KMS-11 (cell line): ENCODE results near the gene DDX28.
"Not testable (repeated sequence)": the region's sequence is repeated elsewhere in the genome, so short reads cannot be mapped to it uniquely, and the experiment has no call there.

Experiments used
- H2AFZ ChIP-seq: fragments of 200-600 bp; sonication (generic); 2 replicates; pipeline ENCODE4 v1.6.1; 2016; ENCODE audit warnings: antibody characterized with exemption, mixed run types, low read depth
- H3K27ac ChIP-seq: fragments of 200-600 bp; sonication (generic); 2 replicates; pipeline ENCODE4 v1.6.1; 2016; ENCODE audit warnings: mild to moderate bottlenecking, mixed run types
- H3K27me3 ChIP-seq: fragments of 200-600 bp; sonication (generic); 2 replicates; pipeline ENCODE4 v1.6.1; 2017; ENCODE audit warnings: mild to moderate bottlenecking, low read depth, mixed run types, moderate library complexity; ENCODE audit not compliant: insufficient read depth
- H3K36me3 ChIP-seq: fragments of 200-600 bp; sonication (generic); 2 replicates; pipeline ENCODE4 v1.6.1; 2017; ENCODE audit warnings: mild to moderate bottlenecking, mixed run types; ENCODE audit not compliant: insufficient read depth
- H3K4me1 ChIP-seq: fragments of 200-600 bp; sonication (generic); 2 replicates; pipeline ENCODE4 v1.6.1; 2016; ENCODE audit warnings: mild to moderate bottlenecking, low read depth, mixed run types; ENCODE audit not compliant: poor library complexity, severe bottlenecking
- H3K4me2 ChIP-seq: fragments of 200-600 bp; sonication (generic); 2 replicates; pipeline ENCODE4 v1.7.0; 2016; ENCODE audit warnings: mild to moderate bottlenecking, mixed run types
- H3K4me3 ChIP-seq: fragments of 200-600 bp; sonication (generic); IDR thresholded peaks from 2 replicates; pipeline ENCODE4 v1.6.1; 2017; ENCODE audit warnings: low read depth, low read length, mixed read lengths; ENCODE audit not compliant: insufficient read depth
- H3K79me2 ChIP-seq: fragments of 200-600 bp; sonication (generic); 2 replicates; pipeline ENCODE4 v1.6.1; 2016; ENCODE audit warnings: low read depth, mixed run types; ENCODE audit not compliant: insufficient read depth
- H3K9ac ChIP-seq: fragments of 200-600 bp; sonication (generic); 2 replicates; pipeline ENCODE4 v1.6.1; 2016; ENCODE audit warnings: mild to moderate bottlenecking, mixed run types
- H4K20me1 ChIP-seq: fragments of 200-600 bp; sonication (generic); 2 replicates; pipeline ENCODE4 v1.6.1; 2016; ENCODE audit warnings: mild to moderate bottlenecking, mixed run types; ENCODE audit not compliant: insufficient read depth
- TF ChIP-seq, protein P1 (sequence below): fragments of 200-600 bp; sonication (generic); conservative IDR thresholded peaks from 2 replicates; pipeline ENCODE4 v1.6.1; 2017; ENCODE audit warnings: low read depth, mild to moderate bottlenecking, antibody characterized with exemption, low read length, moderate library complexity, mixed read lengths

Gene DDX28

DNA sequence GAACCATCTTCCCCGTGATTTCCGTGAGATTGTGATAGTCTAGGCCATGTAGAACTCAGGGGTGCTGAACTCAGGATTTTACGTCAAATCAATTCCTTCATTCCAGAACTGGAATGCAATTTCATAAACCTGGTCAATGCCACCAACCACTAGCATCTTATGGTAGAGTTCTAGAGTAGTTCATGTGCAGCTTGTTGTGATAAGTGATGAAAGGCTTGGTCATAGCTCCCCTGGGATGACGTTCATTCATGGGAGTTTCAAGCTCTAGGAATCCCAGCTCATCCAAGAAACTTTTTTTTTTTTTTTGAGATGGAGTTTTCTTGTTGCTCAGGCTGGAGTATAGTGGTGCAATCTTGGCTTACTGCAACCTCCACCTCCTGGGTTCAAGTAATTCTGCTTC, 20.0 kb downstream of the DDX28 start:
- no peaks in the 10 kb centered on the region for H3K4me1 ChIP-seq
- H4K20me1 ChIP-seq = no peaks in the 10 kb centered on the region
- no peaks in the 10 kb centered on the region for H3K36me3 ChIP-seq
- H3K4me2 ChIP-seq = no peak overlapping the region
- no peak overlapping the region for H2AFZ ChIP-seq
- H3K79me2 ChIP-seq = no peaks in the 10 kb centered on the region
- H3K27ac ChIP-seq = no peak overlapping the region
- TF ChIP-seq, protein P1, sequence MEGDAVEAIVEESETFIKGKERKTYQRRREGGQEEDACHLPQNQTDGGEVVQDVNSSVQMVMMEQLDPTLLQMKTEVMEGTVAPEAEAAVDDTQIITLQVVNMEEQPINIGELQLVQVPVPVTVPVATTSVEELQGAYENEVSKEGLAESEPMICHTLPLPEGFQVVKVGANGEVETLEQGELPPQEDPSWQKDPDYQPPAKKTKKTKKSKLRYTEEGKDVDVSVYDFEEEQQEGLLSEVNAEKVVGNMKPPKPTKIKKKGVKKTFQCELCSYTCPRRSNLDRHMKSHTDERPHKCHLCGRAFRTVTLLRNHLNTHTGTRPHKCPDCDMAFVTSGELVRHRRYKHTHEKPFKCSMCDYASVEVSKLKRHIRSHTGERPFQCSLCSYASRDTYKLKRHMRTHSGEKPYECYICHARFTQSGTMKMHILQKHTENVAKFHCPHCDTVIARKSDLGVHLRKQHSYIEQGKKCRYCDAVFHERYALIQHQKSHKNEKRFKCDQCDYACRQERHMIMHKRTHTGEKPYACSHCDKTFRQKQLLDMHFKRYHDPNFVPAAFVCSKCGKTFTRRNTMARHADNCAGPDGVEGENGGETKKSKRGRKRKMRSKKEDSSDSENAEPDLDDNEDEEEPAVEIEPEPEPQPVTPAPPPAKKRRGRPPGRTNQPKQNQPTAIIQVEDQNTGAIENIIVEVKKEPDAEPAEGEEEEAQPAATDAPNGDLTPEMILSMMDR = no peak
- no peak overlapping the region for H3K9ac ChIP-seq
- no peaks in the 10 kb centered on the region for H3K27me3 ChIP-seq
- no peak overlapping the region for H3K4me3 ChIP-seq

DNA sequence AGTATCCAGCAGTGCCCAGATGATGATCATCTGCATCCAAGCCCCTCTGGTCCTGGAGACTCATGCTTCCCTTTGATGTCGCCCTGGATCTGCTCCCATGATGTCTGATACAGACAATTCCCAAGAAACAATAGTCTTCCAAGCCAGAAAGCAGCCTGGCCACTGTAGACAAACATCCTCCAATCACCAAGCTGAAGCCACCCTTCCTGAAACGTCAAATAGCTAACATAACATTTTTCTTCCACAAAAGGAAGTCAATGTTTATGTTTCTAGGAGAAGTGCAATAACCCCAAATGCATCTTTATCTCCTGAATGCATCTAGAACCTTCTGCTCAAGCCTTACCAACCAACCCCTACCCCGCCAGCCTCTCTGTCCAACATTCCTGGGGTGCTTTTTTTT, 22.6 kb downstream of the DDX28 start:
- Histone ChIP-seq H3K79me2 (no peaks in the 10 kb centered on the region), H3K36me3 (no peaks in the 10 kb centered on the region), H4K20me1 (no peaks in the 10 kb centered on the region), H3K4me2 (no peak overlapping the region), H3K4me3 (no peak overlapping the region), H3K9ac (no peak overlapping the region), H3K27ac (no peak overlapping the region), H3K27me3 (no peaks in the 10 kb centered on the region), H3K4me1 (no peaks in the 10 kb centered on the region), H2AFZ (no peak overlapping the region)
- TF ChIP-seq, protein P1 = no peak

DNA sequence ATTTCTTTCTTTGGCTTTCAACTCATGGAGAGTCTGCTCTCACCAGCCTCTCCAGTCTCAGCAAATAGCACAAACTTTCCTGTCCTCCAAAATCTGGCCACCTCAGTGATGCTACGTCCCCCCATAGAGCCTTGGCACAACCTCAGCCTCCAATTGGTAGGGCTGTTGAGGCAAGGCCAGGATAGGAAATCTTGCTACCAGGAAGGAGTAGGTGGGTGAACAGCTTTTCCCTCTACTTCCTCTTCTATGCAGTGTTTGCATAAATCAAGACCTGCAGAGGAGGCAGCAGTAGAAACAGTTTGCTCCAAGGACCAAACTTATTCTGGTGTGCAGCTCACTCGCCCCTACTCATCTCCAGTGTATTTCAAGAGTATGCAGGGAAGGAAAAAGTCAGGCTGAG, 23.0 kb downstream of the DDX28 start:
- TF ChIP-seq, protein P1 = no peak
- Histone ChIP-seq H2AFZ (no peak overlapping the region), H3K36me3 (no peaks in the 10 kb centered on the region), H4K20me1 (no peaks in the 10 kb centered on the region), H3K27me3 (no peaks in the 10 kb centered on the region), H3K27ac (no peak overlapping the region), H3K4me2 (no peak overlapping the region), H3K4me3 (no peak overlapping the region), H3K4me1 (no peaks in the 10 kb centered on the region), H3K79me2 (no peaks in the 10 kb centered on the region), H3K9ac (no peak overlapping the region)

DNA sequence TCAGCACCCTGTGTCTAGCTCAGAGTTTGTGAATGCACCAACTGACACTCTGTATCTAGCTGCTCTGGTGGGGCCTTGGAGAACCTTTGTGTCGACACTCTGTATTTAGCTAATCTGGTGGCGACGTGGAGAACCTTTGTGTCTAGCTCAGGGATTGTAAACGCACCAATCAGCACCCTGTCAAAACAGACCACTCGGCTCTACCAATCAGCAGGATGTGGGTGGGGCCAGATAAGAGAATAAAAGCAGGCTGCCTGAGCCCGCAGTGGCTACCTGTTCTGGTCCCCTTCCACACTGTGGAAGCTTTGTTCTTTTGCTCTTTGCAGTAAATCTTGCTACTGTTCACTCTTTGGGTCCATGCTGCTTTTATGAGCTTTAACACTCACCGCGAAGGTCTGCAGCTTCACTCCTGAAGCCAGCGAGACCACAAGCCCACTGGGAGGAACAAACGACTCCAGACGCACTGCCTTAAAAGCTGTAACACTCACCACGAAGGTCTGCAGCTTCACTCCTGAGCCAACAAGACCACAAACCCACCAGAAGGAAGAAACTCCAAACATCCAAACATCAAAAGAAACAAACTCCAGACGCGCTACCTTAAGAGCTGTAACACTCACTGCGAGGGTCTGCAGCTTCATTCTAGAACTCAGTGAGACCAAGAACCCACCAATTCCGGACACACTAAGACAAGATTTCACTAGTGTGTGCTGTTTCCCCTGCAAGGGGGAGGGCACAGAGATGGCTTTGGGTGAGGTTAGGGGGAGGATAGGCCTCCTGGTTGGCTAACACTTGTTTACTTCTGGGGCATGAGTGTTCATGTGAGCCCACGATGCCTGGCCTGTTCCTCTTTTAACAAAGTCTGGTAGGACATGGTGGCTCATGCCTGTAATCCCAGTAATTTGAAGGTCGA, 24.0 kb downstream of the DDX28 start, which contains the start of gene DPEP2:
Gene DPEP2, minus strand, starts transcription at position 706 of the 910 bp plus-strand sequence. CDS start 6,272 bp downstream, outside the sequence.
- not testable (repeated sequence) for H3K4me1 ChIP-seq, H3K79me2 ChIP-seq, H3K4me3 ChIP-seq, H3K36me3 ChIP-seq, H3K9ac ChIP-seq, H3K27ac ChIP-seq, H3K27me3 ChIP-seq, H4K20me1 ChIP-seq, H2AFZ ChIP-seq, H3K4me2 ChIP-seq

DNA sequence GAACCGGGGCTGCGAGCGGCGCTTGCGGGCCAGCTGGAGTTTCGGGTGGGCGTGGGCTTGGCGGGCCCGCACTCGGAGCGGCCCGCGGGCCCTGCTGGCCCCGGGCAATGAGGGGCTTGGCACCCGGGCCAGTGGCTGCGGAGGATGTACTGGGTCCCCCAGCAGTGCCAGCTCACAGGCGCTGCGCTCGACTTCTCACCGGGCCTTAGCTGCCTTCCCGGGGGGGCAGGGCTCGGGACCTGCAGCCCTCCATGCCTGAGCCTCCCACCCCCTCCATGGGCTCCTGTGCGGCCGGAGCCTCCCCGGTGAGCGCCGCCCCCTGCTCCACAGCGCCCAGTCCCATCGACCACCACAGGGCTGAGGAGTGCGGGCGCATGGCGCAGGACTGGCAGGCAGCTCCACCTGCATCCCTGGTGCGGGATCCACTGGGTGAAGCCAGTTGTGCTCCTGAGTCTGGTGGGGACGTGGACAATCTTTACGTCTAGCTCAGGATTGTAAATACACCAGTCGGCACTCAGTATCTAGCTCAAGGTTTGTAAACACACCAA, 24.7 kb downstream of the DDX28 start:
- H3K27me3 ChIP-seq, H3K27ac ChIP-seq, H3K4me1 ChIP-seq, H3K4me3 ChIP-seq, H3K9ac ChIP-seq, H2AFZ ChIP-seq, H3K79me2 ChIP-seq, H3K4me2 ChIP-seq, H3K36me3 ChIP-seq, H4K20me1 ChIP-seq: not testable (repeated sequence)
